MM.1S (cell line): ENCODE measurements around the gene FLRT3.

ENCODE experiments used
- DNase-seq: peaks from one replicate; pipeline ENCODE4 v3.0.0-alpha.2; 2015
- H2AFZ ChIP-seq: fragments of 300-600 bp; sonication (generic); 2 replicates; pipeline ENCODE4 v1.6.0; 2016; ENCODE audit warnings: antibody characterized with exemption, low read length
- H3F3A ChIP-seq: fragments of 300-600 bp; sonication (generic); 2 replicates; pipeline ENCODE4 v1.6.1; 2016; ENCODE audit warnings: mild to moderate bottlenecking, antibody characterized with exemption, low read length, moderate library complexity, mixed read lengths; ENCODE audit not compliant: insufficient read depth
- H3K27ac ChIP-seq: fragments of 300-600 bp; sonication (generic); 2 replicates; pipeline ENCODE4 v1.5.1; 2016; ENCODE audit warnings: mild to moderate bottlenecking, low read length
- H3K27me3 ChIP-seq: fragments of 300-600 bp; sonication (generic); replicated peaks from 2 replicates; pipeline ENCODE4 v1.6.0; 2016; ENCODE audit warnings: low read length; ENCODE audit not compliant: insufficient read depth
- H3K36me3 ChIP-seq: fragments of 300-600 bp; sonication (generic); replicated peaks from 2 replicates; pipeline ENCODE4 v1.6.1; 2016; ENCODE audit warnings: mild to moderate bottlenecking, low read length, mixed read lengths; ENCODE audit not compliant: insufficient read depth
- H3K4me1 ChIP-seq: fragments of 300-600 bp; sonication (generic); 2 replicates; pipeline ENCODE4 v1.6.1; 2016; ENCODE audit warnings: low read length, mixed read lengths
- H3K4me2 ChIP-seq: fragments of 300-600 bp; sonication (generic); 2 replicates; pipeline ENCODE4 v1.6.0; 2016; ENCODE audit warnings: low read depth, low read length
- H3K4me3 ChIP-seq: fragments of 300-600 bp; sonication (generic); 2 replicates; pipeline ENCODE4 v1.5.1; 2016; ENCODE audit warnings: low read length, mixed read lengths
- H3K79me2 ChIP-seq: fragments of 300-600 bp; sonication (generic); 2 replicates; pipeline ENCODE4 v1.6.1; 2016; ENCODE audit warnings: mixed run types, low read length, mixed read lengths
- H3K9ac ChIP-seq: fragments of 300-600 bp; sonication (generic); 2 replicates; pipeline ENCODE4 v1.6.1; 2016; ENCODE audit warnings: low read length, mixed read lengths
- H3K9me2 ChIP-seq: fragments of 300-600 bp; sonication (generic); replicated peaks from 2 replicates; pipeline ENCODE4 v1.6.1; 2016; ENCODE audit warnings: mild to moderate bottlenecking, low read length, mixed read lengths; ENCODE audit not compliant: insufficient read depth
- H3K9me3 ChIP-seq: fragments of 300-600 bp; sonication (generic); replicated peaks from 2 replicates; pipeline ENCODE4 v1.6.1; 2016; ENCODE audit warnings: mild to moderate bottlenecking, low read length, mixed read lengths; ENCODE audit not compliant: insufficient read depth
- H4K20me1 ChIP-seq: fragments of 300-600 bp; sonication (generic); 2 replicates; pipeline ENCODE4 v1.6.1; 2016; ENCODE audit warnings: mild to moderate bottlenecking, low read length, moderate library complexity, mixed read lengths; ENCODE audit not compliant: insufficient read depth
- EZH2 ChIP-seq: fragments of 300-600 bp; sonication (generic); optimal IDR thresholded peaks from 2 replicates; pipeline ENCODE3; 2017; ENCODE audit warnings: low read depth, mild to moderate bottlenecking, antibody characterized with exemption, low read length, mixed read lengths
- EZH2phosphoT487 ChIP-seq: fragments of 300-600 bp; sonication (generic); IDR thresholded peaks from 2 replicates; pipeline ENCODE4 v1.6.1; 2018; ENCODE audit warnings: antibody characterized with exemption, low read length
- TF ChIP-seq, protein P1 (sequence below): fragments of 300-600 bp; sonication (generic); IDR thresholded peaks from 2 replicates; pipeline ENCODE4 v1.5.1; 2016; ENCODE audit warnings: antibody characterized with exemption, low read length, mixed read lengths

Gene FLRT3

DNA sequence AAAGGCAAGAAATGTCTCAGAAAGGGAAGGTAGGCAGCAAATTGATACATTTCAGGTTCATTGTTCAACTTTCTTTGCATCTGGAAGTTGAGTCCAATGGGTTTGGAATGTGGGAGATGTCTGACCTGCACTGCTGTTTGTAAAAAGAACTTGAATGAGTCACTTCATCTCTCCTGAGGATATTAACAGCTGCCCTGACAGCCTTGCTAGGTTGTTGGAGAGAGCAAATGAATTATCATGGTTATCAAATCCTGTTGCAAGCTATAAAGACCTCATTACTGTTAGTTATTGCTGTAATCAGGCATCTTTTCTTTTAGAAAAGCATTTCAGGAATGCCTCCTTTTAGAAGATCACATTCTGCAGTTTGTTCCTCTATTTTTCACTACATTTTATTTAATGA is 23.0 kb upstream of the FLRT3 start:
- Histone ChIP-seq H3K4me3 (no peak overlapping the region), H3K79me2 (no peaks in the 10 kb centered on the region), H3K27ac (no peak overlapping the region), H3K36me3 (no peaks in the 10 kb centered on the region), H3K9ac (no peak overlapping the region), H3K4me2 (no peak overlapping the region), H2AFZ (no peak overlapping the region), H3F3A (no peaks in the 10 kb centered on the region), H3K9me3 (no peaks in the 10 kb centered on the region), H3K27me3 (no peaks in the 10 kb centered on the region), H3K9me2 (no peaks in the 10 kb centered on the region), H3K4me1 (no peaks in the 10 kb centered on the region), H4K20me1 (no peaks in the 10 kb centered on the region)
- TF ChIP-seq EZH2phosphoT487 (no peak), EZH2 (no peak)
- TF ChIP-seq, protein P1, sequence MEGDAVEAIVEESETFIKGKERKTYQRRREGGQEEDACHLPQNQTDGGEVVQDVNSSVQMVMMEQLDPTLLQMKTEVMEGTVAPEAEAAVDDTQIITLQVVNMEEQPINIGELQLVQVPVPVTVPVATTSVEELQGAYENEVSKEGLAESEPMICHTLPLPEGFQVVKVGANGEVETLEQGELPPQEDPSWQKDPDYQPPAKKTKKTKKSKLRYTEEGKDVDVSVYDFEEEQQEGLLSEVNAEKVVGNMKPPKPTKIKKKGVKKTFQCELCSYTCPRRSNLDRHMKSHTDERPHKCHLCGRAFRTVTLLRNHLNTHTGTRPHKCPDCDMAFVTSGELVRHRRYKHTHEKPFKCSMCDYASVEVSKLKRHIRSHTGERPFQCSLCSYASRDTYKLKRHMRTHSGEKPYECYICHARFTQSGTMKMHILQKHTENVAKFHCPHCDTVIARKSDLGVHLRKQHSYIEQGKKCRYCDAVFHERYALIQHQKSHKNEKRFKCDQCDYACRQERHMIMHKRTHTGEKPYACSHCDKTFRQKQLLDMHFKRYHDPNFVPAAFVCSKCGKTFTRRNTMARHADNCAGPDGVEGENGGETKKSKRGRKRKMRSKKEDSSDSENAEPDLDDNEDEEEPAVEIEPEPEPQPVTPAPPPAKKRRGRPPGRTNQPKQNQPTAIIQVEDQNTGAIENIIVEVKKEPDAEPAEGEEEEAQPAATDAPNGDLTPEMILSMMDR: no peak
- DNase-seq: no peak

DNA sequence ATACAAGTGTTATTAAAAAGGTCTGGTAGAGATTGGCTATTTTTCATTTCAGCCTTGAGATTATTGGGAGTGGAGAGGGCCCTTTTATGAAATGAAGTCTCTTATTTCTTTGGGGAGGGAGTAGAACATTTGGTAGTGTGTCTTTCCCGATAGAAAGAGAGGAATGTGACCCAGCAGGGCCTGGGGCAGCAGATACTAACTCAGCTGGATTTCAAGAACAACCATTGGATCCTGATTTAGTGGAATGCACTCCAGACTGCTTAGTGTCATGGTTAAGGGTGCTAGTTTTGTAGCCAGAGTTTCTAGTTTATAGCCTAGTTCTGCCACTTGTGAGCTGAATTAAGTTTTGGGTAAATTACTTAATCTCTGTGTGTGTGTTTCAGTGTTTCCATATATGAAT is 18.4 kb upstream of the FLRT3 start:
- no peak for TF ChIP-seq EZH2
- TF ChIP-seq, protein P1: no peak
- no peak for TF ChIP-seq EZH2phosphoT487
- H3K36me3 ChIP-seq: no peaks in the 10 kb centered on the region
- no peak overlapping the region for H3K9ac ChIP-seq

DNA sequence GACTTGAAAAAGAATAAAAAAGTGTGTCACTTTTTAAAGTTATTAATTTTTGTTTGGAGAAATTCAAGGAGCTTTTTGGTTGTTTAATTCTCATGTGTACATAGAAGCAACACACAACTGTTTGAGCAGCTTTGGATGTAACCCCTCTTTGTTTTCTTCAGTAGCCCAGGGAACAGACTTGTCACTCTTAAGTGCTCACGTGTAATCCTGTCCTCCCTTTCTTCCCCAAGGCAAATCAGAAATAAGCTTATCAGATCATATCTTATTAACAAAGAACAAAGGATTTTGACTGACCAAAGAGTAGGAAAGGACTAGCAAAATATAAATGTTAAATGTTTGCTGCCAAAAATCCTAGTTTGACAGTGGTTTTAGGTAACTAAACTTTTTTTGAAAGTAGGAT is 7.3 kb upstream of the FLRT3 start:
- Histone ChIP-seq H3K9me3 (no peaks in the 10 kb centered on the region), H3K27me3 (no peaks in the 10 kb centered on the region), H3K4me2 (no peak overlapping the region), H3K9ac (no peak overlapping the region), H4K20me1 (no peaks in the 10 kb centered on the region), H3K4me1 (peaks cover 7% of the 10 kb centered on the region), H2AFZ (no peak overlapping the region), H3K79me2 (no peaks in the 10 kb centered on the region), H3K9me2 (no peaks in the 10 kb centered on the region), H3K27ac (no peak overlapping the region), H3K4me3 (no peak overlapping the region), H3K36me3 (no peaks in the 10 kb centered on the region), H3F3A (no peaks in the 10 kb centered on the region)
- DNase-seq: no peak
- TF ChIP-seq EZH2 (no peak), EZH2phosphoT487 (no peak)
- TF ChIP-seq, protein P1: no peak

More for the DNA sequence above, 18.4 kb upstream of the FLRT3 start:
- Histone ChIP-seq H4K20me1 (no peaks in the 10 kb centered on the region), H2AFZ (no peak overlapping the region), H3F3A (no peaks in the 10 kb centered on the region), H3K79me2 (no peaks in the 10 kb centered on the region), H3K27me3 (no peaks in the 10 kb centered on the region), H3K4me1 (no peaks in the 10 kb centered on the region), H3K9me3 (no peaks in the 10 kb centered on the region), H3K27ac (no peak overlapping the region), H3K4me3 (no peak overlapping the region), H3K9me2 (no peaks in the 10 kb centered on the region), H3K4me2 (no peak overlapping the region)
- no peak for DNase-seq
